Astrocyte of the cerebellum (primary cell): ENCODE results near the gene CCL8.

Experiments
- DNase-seq: peaks from one replicate; pipeline ENCODE4 v3.0.0-alpha.2; 2011; ENCODE audit warnings: low read depth
- H3K4me3 ChIP-seq: 2 replicates; pipeline ENCODE4 v1.5.1; 2011; ENCODE audit warnings: mild to moderate bottlenecking, low read depth, low read length, moderate library complexity
- in situ Hi-C: cut with HindIII; loops from 2 replicates; pipeline ENCODE4 v1.10.0; 2017; ENCODE audit warnings: low sequenced_read_pairs
- TF ChIP-seq, protein P1 (sequence below): IDR thresholded peaks from 2 replicates; pipeline ENCODE4 v1.5.1; 2012; ENCODE audit warnings: low read length, low read depth, moderate library complexity, mild to moderate bottlenecking; ENCODE audit errors: missing control alignments

CCL8 gene

DNA sequence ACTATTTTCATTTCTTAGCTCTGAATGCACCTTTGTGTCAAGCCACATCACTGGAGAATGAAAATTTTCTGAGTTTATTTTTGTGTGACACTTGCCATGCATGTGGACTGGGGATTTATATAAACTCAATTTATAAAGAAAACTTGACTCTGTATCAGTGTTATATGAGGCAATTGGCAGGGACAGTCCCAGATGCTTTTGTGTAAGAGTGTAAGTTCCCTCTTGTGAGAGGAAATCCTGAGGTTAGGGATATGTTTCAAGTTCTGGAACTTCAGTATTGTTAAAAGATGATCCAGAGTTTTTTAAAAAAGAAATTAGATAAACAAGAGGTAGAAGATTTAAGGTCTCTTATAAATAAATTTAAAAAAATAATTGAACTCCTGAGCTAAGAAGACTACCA lies 10.9 kb upstream of the CCL8 start:
- in situ Hi-C loops: loop anchor here (25.0 kb wide), 1 partner anchor 229 kb away; no protein-coding TSS in a partner anchor
- H3K4me3 ChIP-seq: no peak overlapping the region
- no peak for DNase-seq
- TF ChIP-seq, protein P1, sequence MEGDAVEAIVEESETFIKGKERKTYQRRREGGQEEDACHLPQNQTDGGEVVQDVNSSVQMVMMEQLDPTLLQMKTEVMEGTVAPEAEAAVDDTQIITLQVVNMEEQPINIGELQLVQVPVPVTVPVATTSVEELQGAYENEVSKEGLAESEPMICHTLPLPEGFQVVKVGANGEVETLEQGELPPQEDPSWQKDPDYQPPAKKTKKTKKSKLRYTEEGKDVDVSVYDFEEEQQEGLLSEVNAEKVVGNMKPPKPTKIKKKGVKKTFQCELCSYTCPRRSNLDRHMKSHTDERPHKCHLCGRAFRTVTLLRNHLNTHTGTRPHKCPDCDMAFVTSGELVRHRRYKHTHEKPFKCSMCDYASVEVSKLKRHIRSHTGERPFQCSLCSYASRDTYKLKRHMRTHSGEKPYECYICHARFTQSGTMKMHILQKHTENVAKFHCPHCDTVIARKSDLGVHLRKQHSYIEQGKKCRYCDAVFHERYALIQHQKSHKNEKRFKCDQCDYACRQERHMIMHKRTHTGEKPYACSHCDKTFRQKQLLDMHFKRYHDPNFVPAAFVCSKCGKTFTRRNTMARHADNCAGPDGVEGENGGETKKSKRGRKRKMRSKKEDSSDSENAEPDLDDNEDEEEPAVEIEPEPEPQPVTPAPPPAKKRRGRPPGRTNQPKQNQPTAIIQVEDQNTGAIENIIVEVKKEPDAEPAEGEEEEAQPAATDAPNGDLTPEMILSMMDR: no peak

GRCh38 chr17:34311291-34311690 lies 7.9 kb upstream of the CCL8 start:
- in situ Hi-C loops: loop anchor here (25.0 kb wide), 1 partner anchor 226 kb away; no protein-coding TSS in a partner anchor
- no peak for DNase-seq
- TF ChIP-seq, protein P1: no peak

DNA sequence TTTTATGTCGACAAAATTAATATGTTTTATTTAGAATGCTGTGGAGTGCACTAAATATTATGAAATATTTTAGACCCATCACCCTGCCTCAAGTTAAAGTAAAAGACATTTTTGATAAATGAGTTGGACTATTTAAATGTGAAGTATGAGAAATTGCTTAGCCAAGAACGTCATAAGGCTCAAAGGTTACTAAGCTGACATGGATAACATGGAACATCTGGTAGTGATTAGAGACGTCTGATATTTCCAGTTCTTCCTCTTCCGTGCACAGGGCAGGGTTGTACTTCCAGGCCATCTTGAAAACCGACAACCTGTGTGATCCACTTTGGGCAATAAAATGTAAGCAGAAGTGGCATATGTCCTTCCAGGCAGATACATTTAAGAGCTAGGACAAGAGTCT lies 7.2 kb upstream of the CCL8 start:
- no peak for DNase-seq
- TF ChIP-seq, protein P1: no peak

More at GRCh38 chr17:34311291-34311690, 7.9 kb upstream of the CCL8 start:
- no peak overlapping the region for H3K4me3 ChIP-seq

GRCh38 chr17:34313164-34313563 lies 6.1 kb upstream of the CCL8 start:
- DNase-seq: no peak
- in situ Hi-C loops: loop anchor here (25.0 kb wide), 1 partner anchor 224 kb away; no protein-coding TSS in a partner anchor
- TF ChIP-seq, protein P1: no peak
- no peak overlapping the region for H3K4me3 ChIP-seq

More for the DNA sequence above, 7.2 kb upstream of the CCL8 start:
- H3K4me3 ChIP-seq: no peak overlapping the region
- in situ Hi-C loops: loop anchor here (25.0 kb wide), 1 partner anchor 225 kb away; no protein-coding TSS in a partner anchor

DNA sequence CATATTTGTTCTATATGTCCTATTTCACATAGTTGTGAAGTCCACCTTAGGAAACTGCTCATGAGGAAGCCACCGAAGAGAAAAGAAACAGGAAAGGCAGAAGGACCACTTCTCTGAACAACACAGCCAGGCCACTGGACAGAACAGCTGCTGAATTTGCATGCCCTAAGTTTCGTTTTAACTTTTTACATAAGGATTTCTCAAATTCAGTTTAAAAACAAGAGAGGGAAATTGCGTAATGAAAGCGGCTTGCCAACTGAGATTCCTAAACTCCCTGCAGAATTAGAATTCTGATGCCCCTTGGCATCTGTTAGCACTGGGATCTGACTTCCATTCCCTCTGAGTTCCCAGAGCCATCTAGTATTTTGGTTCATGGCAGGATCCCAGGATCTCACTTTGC lies 5.0 kb upstream of the CCL8 start:
- no peak overlapping the region for H3K4me3 ChIP-seq
- TF ChIP-seq, protein P1: no peak
- DNase-seq: no peak
- in situ Hi-C loops: loop anchor here (25.0 kb wide), 1 partner anchor 223 kb away; no protein-coding TSS in a partner anchor

DNA sequence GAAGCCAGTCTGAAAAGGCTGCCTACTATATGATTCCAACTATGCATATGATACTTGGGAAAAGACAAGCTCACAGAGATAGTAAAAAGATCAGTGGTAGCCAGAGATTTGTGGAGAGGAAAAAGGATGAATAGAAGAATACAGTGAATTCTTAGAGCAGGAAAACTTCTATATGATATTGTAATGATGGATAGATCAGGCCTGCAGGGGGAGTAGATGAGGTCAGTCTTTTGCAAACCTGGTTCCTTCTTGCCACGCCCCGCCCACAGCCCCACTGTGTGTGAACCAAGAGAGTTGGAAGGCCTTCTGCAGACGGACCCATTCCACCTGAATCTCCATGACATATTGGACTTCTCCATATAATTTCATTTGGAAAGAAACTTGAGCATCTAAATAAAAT lies 761 bp upstream of the CCL8 start:
- no peak for DNase-seq
- H3K4me3 ChIP-seq: no peak overlapping the region
- in situ Hi-C loops: loop anchor here (25.0 kb wide), 1 partner anchor 219 kb away; no protein-coding TSS in a partner anchor
- TF ChIP-seq, protein P1: no peak
